Parathyroid adenoma (tissue), 2 donors: Measurements from ENCODE around the gene ZNF428.
"Not testable (repeated sequence)": the region's sequence is repeated elsewhere in the genome, so short reads cannot be mapped to it uniquely, and the experiment has no call there.

Experiments
- H2AFZ ChIP-seq: fragments of 300-600 bp; sonication (generic); one replicate; pipeline ENCODE4 v1.7.0; 2017; ENCODE audit warnings: antibody characterized with exemption, mild to moderate bottlenecking
- H3K27ac ChIP-seq: fragments of 300-600 bp; sonication (generic); one replicate; pipeline ENCODE4 v1.7.0; 2017
- H3K27me3 ChIP-seq: fragments of 300-600 bp; sonication (generic); one replicate; pipeline ENCODE4 v1.7.0; 2017; ENCODE audit warnings: low read length; ENCODE audit not compliant: control insufficient read depth, insufficient read depth
- H3K36me3 ChIP-seq: fragments of 300-600 bp; sonication (generic); one replicate; pipeline ENCODE4 v1.7.0; 2017; ENCODE audit warnings: low read length; ENCODE audit not compliant: control insufficient read depth, insufficient read depth
- H3K4me1 ChIP-seq: fragments of 300-600 bp; sonication (generic); one replicate; pipeline ENCODE4 v1.7.0; 2017; ENCODE audit warnings: control low read depth
- H3K4me2 ChIP-seq: fragments of 300-600 bp; sonication (generic); one replicate; pipeline ENCODE4 v1.7.0; 2017; ENCODE audit warnings: low read length
- H3K4me3 ChIP-seq: fragments of 300-600 bp; sonication (generic); one replicate; pipeline ENCODE4 v1.7.0; 2017; ENCODE audit warnings: low read depth, low read length
- H3K79me2 ChIP-seq: fragments of 300-600 bp; sonication (generic); one replicate; pipeline ENCODE4 v1.7.0; 2017; ENCODE audit warnings: control low read depth
- H3K9ac ChIP-seq: fragments of 300-600 bp; sonication (generic); one replicate; pipeline ENCODE4 v1.7.0; 2017; ENCODE audit warnings: mild to moderate bottlenecking
- H3K9me3 ChIP-seq: fragments of 300-600 bp; sonication (generic); one replicate; pipeline ENCODE4 v1.7.0; 2017; ENCODE audit warnings: low read length; ENCODE audit not compliant: control insufficient read depth
- TF ChIP-seq, protein P1 (sequence below): fragments of 300-600 bp; sonication (generic); IDR thresholded peaks from one replicate; pipeline ENCODE4 v1.7.0; 2017; ENCODE audit warnings: antibody characterized with exemption, mild to moderate bottlenecking
- donor health status: primary hyperparathyroidism.

Gene ZNF428

DNA sequence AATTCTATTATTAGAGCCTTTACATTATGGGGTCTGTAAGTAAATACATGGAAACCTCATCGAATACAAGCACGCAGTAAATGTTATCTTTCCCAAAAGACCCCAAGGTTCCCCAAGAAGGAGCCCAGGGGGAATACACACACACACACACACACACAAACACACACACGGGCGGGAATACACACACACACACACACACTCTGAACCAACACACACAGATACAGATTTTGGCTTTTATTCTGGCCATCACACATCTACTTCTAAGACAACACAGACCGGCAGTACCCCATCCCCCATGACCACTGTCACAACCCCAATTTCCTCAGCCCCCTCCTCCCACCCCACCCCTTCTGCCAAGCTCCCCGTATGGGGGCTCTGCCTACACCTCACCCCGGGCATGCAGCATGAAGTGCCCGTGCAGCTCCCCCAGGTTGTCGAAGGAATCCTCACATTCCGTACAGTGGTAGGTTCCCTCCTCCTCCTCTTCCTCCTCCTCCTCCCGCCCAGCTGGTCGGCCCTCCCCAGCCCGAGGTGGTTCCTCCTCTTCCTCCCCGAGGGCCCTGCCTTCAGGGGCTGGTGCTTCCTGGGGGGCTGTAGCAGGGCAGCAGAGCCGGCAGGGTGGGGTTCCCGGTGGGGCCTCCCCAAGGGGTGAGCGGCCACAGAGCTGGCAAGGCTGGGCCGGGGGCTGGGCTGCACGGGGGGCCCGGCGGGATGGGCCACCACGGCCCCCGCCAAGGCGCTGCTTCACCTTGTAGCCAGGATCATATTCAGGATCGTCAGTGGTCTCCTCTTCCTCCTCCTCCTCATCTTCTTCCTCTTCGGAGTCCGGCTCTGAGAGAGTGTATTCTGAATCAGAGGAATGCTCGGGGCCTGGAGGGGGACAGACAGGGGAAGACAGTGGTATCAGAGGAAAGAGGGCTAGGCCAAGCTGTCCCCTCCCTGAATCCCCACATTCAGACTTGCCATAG is 11.9 kb downstream of the ZNF428 start:
- no peaks in the 10 kb centered on the region for H3K79me2 ChIP-seq
- H3K9me3 ChIP-seq: no peaks in the 10 kb centered on the region
- H3K4me1 ChIP-seq: no peaks in the 10 kb centered on the region
- no peak overlapping the region for H3K9ac ChIP-seq
- H3K4me2 ChIP-seq: no peak overlapping the region
- no peak overlapping the region for H3K4me3 ChIP-seq
- H3K27me3 ChIP-seq: no peaks in the 10 kb centered on the region
- TF ChIP-seq, protein P1, sequence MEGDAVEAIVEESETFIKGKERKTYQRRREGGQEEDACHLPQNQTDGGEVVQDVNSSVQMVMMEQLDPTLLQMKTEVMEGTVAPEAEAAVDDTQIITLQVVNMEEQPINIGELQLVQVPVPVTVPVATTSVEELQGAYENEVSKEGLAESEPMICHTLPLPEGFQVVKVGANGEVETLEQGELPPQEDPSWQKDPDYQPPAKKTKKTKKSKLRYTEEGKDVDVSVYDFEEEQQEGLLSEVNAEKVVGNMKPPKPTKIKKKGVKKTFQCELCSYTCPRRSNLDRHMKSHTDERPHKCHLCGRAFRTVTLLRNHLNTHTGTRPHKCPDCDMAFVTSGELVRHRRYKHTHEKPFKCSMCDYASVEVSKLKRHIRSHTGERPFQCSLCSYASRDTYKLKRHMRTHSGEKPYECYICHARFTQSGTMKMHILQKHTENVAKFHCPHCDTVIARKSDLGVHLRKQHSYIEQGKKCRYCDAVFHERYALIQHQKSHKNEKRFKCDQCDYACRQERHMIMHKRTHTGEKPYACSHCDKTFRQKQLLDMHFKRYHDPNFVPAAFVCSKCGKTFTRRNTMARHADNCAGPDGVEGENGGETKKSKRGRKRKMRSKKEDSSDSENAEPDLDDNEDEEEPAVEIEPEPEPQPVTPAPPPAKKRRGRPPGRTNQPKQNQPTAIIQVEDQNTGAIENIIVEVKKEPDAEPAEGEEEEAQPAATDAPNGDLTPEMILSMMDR: no peak
- H3K27ac ChIP-seq: no peak overlapping the region
- H2AFZ ChIP-seq: no peak overlapping the region
- no peaks in the 10 kb centered on the region for H3K36me3 ChIP-seq

DNA sequence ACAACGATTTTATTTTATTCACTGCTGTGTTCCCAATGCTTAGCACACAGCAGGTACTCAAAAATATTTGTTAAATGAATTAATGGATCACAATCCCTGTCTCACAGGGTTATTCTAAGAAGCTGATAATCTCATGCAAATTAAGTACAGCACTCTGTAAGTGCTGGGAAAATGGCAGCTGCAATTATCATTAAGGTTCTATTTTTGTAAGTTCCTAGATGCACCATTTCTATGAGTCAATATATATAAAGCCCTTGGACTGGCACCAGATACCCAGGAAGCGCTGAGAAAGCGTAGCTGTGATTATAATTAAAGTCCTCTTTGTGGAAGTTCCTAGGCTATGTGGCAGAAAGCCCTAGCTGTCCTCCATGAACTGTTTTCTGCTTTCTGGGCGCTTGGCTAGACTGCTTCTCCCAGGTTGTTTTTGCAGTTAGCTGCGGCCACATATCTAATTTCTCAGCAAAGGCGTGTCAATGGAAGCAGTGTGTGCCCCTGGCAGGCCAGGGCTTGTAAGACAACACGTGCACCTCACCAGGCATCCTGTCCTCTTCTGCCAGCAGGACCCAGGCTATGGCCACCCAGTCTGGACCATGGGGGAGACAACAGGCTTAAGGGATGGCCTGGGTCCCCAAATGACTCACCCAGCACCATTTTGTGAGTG is 12.7 kb downstream of the ZNF428 start:
- Histone ChIP-seq H3K27ac (no peak overlapping the region), H3K9ac (no peak overlapping the region)

DNA sequence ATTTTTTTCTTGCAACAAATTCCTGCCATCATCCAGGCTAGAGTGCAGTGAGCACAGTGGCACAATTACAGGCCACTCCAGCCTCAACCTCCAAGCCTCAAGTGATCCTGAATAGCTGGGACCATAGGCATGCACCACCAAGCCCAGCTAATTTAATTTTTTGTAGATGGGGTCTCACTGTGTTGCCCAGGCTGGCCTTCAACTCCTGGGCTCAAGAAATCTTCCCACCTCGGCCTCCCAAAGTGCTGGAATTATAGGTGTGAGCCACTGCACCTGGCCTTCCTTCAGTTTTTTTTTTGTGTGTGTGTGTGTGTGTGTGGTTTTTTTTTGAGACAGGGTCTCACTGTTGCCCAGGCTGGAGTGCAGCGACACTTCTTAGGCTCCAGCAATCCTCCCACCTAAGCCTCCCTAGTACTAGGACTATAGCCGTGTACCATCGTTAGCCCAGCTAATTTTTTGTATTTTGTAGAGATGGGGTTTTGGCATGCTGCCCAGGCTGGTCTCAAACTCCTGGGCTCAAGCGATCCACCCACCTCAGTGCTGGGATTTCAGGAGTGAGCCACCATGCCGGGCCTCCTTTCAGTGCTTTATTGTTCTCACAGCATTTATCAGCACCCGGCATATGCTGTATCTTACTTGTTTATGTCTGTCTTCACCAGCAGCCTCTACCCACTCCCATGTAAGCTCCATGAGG is 13.4 kb downstream of the ZNF428 start:
- H2AFZ ChIP-seq: no peak overlapping the region
- no peak overlapping the region for H3K9ac ChIP-seq
- no peak overlapping the region for H3K27ac ChIP-seq
- H3K4me3 ChIP-seq: no peak overlapping the region
- H3K4me1 ChIP-seq: no peaks in the 10 kb centered on the region
- no peak overlapping the region for H3K4me2 ChIP-seq
- H3K27me3 ChIP-seq: no peaks in the 10 kb centered on the region
- no peaks in the 10 kb centered on the region for H3K36me3 ChIP-seq
- no peaks in the 10 kb centered on the region for H3K79me2 ChIP-seq
- no peaks in the 10 kb centered on the region for H3K9me3 ChIP-seq
- TF ChIP-seq, protein P1: no peak

More for the DNA sequence above, 12.7 kb downstream of the ZNF428 start:
- H2AFZ ChIP-seq: no peak overlapping the region
- H3K36me3 ChIP-seq: no peaks in the 10 kb centered on the region
- no peaks in the 10 kb centered on the region for H3K79me2 ChIP-seq
- no peaks in the 10 kb centered on the region for H3K27me3 ChIP-seq
- no peaks in the 10 kb centered on the region for H3K4me1 ChIP-seq
- TF ChIP-seq, protein P1: no peak
- no peak overlapping the region for H3K4me2 ChIP-seq
- no peak overlapping the region for H3K4me3 ChIP-seq
- no peaks in the 10 kb centered on the region for H3K9me3 ChIP-seq

DNA sequence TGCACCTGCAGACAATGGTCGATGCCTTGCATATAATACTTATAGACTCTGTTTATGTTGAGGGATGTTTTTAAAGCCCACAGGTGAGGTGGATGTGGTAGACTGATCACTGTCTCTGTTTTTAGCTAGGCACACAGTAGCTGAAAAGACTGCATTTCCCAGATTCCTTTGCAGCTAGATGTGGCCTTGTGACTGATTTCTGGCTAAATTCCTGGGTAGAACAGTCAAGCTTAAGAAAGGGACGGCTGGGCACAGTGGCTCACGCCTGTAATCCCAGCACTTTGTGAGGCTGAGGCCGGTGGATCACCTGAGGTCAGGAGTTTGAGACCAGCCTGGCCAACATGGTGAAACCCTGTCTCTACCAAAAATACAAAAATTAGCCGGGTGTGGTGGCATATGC is 19.1 kb downstream of the ZNF428 start:
- H3K4me1 ChIP-seq, H3K36me3 ChIP-seq, H3K4me2 ChIP-seq, H3K27me3 ChIP-seq, H2AFZ ChIP-seq, H3K4me3 ChIP-seq, H3K79me2 ChIP-seq, H3K9me3 ChIP-seq, H3K27ac ChIP-seq, H3K9ac ChIP-seq: not testable (repeated sequence)
